H1 (cell line): Measurements from ENCODE around the gene NASP. TPM values are rescaled to one million over a fixed set of nuclear protein-coding genes. Genes with fewer than 3 reads are reported as not detected.

ENCODE experiments used
- CTCF ChIA-PET: fragments of 300-600 bp; sonication (Branson Sonifier 250); formaldehyde crosslinking; loops from one replicate; lab custom pipeline; 2021; ENCODE audit not compliant: partially characterized antibody; lab: Charles Lee
- POLR2A ChIA-PET: fragments of 300-600 bp; sonication (Branson Sonifier 250); formaldehyde crosslinking; loops from one replicate; lab custom pipeline; 2021; ENCODE audit warnings: inconsistent platforms; ENCODE audit not compliant: partially characterized antibody; lab: Charles Lee
- DNase-seq, 2 experiments: peaks; one replicate each; pipeline versions ENCODE4 v3.0.0 to v3.0.0-alpha.2; 2010 to 2022; ENCODE audit warnings: low spot score in 2 of 2, low read depth in 1 of 2, mixed read lengths in 1 of 2
- FAIRE-seq: peaks from 2 replicates; lab custom pipeline; 2011; peaks lifted over from hg19 to GRCh38; lab: Jason Lieb, UNC
- H2AFZ ChIP-seq: 2 replicates; pipeline ENCODE4 v1.8.1; 2012; ENCODE audit warnings: low read length, inconsistent platforms
- H2AK5ac ChIP-seq: 2 replicates; pipeline ENCODE4 v1.6.1; 2013; ENCODE audit warnings: low read depth, low read length
- H2BK120ac ChIP-seq: replicated peaks from 2 replicates; pipeline ENCODE3; 2013; ENCODE audit warnings: low read depth, low read length, inconsistent platforms
- H2BK12ac ChIP-seq: 2 replicates; pipeline ENCODE4 v1.6.1; 2013; ENCODE audit warnings: low read depth, low read length
- H2BK15ac ChIP-seq: 2 replicates; pipeline ENCODE4 v1.6.1; 2013; ENCODE audit warnings: low read length
- H2BK20ac ChIP-seq: 2 replicates; pipeline ENCODE4 v1.6.1; 2013; ENCODE audit warnings: low read length
- H2BK5ac ChIP-seq: 2 replicates; pipeline ENCODE4 v1.6.1; 2013; ENCODE audit warnings: low read depth, low read length
- H3K14ac ChIP-seq: 2 replicates; pipeline ENCODE4 v1.6.1; 2013; ENCODE audit warnings: inconsistent platforms; ENCODE audit not compliant: insufficient read length
- H3K18ac ChIP-seq: 2 replicates; pipeline ENCODE4 v1.6.1; 2013; ENCODE audit warnings: low read length; ENCODE audit errors: extremely low read depth
- H3K23ac ChIP-seq: 2 replicates; pipeline ENCODE4 v1.6.1; 2013; ENCODE audit warnings: inconsistent platforms; ENCODE audit not compliant: insufficient read length
- H3K23me2 ChIP-seq: 2 replicates; pipeline ENCODE4 v1.6.1; 2013; ENCODE audit warnings: low read depth, low read length
- H3K27ac ChIP-seq: 2 replicates; pipeline ENCODE4 v1.6.1; 2011; ENCODE audit warnings: low read depth, low read length, inconsistent platforms
- H3K27me3 ChIP-seq, 4 experiments: replicated peaks in 1 of 4; 1 replicate in 1 of 4; 2 replicates in 3 of 4; pipeline versions ENCODE4 v1.6.1 to v1.8.1; 2011 to 2013; ENCODE audit warnings: low read length in 3 of 4, mild to moderate bottlenecking in 3 of 4, inconsistent platforms in 2 of 4, mixed read lengths in 2 of 4, moderate library complexity in 1 of 4; ENCODE audit not compliant: control insufficient read depth in 3 of 4, insufficient read depth in 3 of 4; ENCODE audit errors: extremely low read depth in 1 of 4
- H3K36me3 ChIP-seq, 4 experiments: 2 replicates each; pipeline versions ENCODE4 v1.6.1 to v1.8.1; 2011 to 2013; ENCODE audit warnings: mild to moderate bottlenecking in 4 of 4, low read length in 3 of 4, moderate library complexity in 2 of 4, control low read depth in 1 of 4, inconsistent platforms in 1 of 4; ENCODE audit not compliant: insufficient read depth in 4 of 4, control insufficient read depth in 2 of 4
- H3K4ac ChIP-seq: replicated peaks from 2 replicates; pipeline ENCODE3; 2013; ENCODE audit warnings: low read length, low read depth, mixed read lengths, inconsistent platforms; ENCODE audit not compliant: insufficient read length
- H3K4me1 ChIP-seq, 4 experiments: replicated peaks in 1 of 4; 1 replicate in 1 of 4; 2 replicates in 3 of 4; pipeline versions ENCODE4 v1.6.1 to v1.8.1; 2011 to 2013; ENCODE audit warnings: low read length in 3 of 4, inconsistent platforms in 2 of 4, mixed read lengths in 1 of 4; ENCODE audit not compliant: insufficient read depth in 4 of 4, control insufficient read depth in 3 of 4
- H3K4me2 ChIP-seq, 2 experiments: 2 replicates each; pipeline versions ENCODE4 v1.6.1 to v1.8.1; 2011 to 2013; ENCODE audit warnings: low read depth in 2 of 2, low read length in 2 of 2, control low read depth in 1 of 2, inconsistent platforms in 1 of 2, mild to moderate bottlenecking in 1 of 2; ENCODE audit not compliant: insufficient read depth in 1 of 2
- H3K4me3 ChIP-seq, 4 experiments: fragments of 200-600, 300-600 bp in 1 of 4; sonication (generic), shearing (Covaris generic), sonication (Bioruptor Twin) in 1 of 4; 2 replicates each; pipeline versions ENCODE4 v1.5.1 to v1.8.1; 2011 to 2016; ENCODE audit warnings: low read length in 4 of 4, low read depth in 3 of 4, control low read depth in 2 of 4, inconsistent platforms in 2 of 4, mild to moderate bottlenecking in 2 of 4, mixed read lengths in 1 of 4, moderate library complexity in 1 of 4; ENCODE audit not compliant: insufficient read depth in 2 of 4; ENCODE audit errors: extremely low read depth in 1 of 4
- H3K56ac ChIP-seq: replicated peaks from 2 replicates; pipeline ENCODE3; 2013; ENCODE audit warnings: low read depth, mild to moderate bottlenecking, mixed read lengths, low read length, inconsistent platforms; ENCODE audit not compliant: insufficient read length
- H3K79me1 ChIP-seq: 2 replicates; pipeline ENCODE4 v1.6.1; 2013; ENCODE audit warnings: low read depth, low read length, control low read depth
- H3K79me2 ChIP-seq, 2 experiments: 2 replicates each; pipeline versions ENCODE4 v1.6.1 to v1.8.1; 2012 to 2013; ENCODE audit warnings: low read length in 2 of 2, mild to moderate bottlenecking in 2 of 2, inconsistent platforms in 1 of 2; ENCODE audit not compliant: insufficient read depth in 2 of 2, control insufficient read depth in 1 of 2
- H3K9ac ChIP-seq, 4 experiments: replicated peaks in 1 of 4; 1 replicate in 1 of 4; 2 replicates in 3 of 4; pipeline versions ENCODE4 v1.6.1 to v1.8.1; 2011 to 2013; ENCODE audit warnings: low read depth in 3 of 4, low read length in 3 of 4, control low read depth in 2 of 4, mild to moderate bottlenecking in 2 of 4, moderate library complexity in 2 of 4, inconsistent platforms in 1 of 4; ENCODE audit errors: extremely low read depth in 1 of 4
- H3K9me3 ChIP-seq, 2 experiments: 2 replicates each; pipeline versions ENCODE4 v1.6.1 to v1.8.1; 2012 to 2013; ENCODE audit warnings: mild to moderate bottlenecking in 2 of 2, moderate library complexity in 2 of 2, control low read depth in 1 of 2, inconsistent platforms in 1 of 2, low read depth in 1 of 2, low read length in 1 of 2, mixed read lengths in 1 of 2; ENCODE audit not compliant: insufficient read depth in 2 of 2
- H4K20me1 ChIP-seq, 2 experiments: replicated peaks in 1 of 2; 2 replicates each; pipeline versions ENCODE3 to v1.8.1; 2011 to 2013; ENCODE audit warnings: inconsistent platforms in 2 of 2, low read length in 2 of 2, mild to moderate bottlenecking in 1 of 2; ENCODE audit not compliant: insufficient read depth in 2 of 2, control insufficient read depth in 1 of 2
- H4K5ac ChIP-seq: 2 replicates; pipeline ENCODE4 v1.6.1; 2013; ENCODE audit warnings: low read length, low read depth, mixed read lengths, inconsistent platforms; ENCODE audit not compliant: insufficient read length
- H4K8ac ChIP-seq: 2 replicates; pipeline ENCODE4 v1.8.0; 2013; ENCODE audit warnings: mild to moderate bottlenecking, moderate library complexity, low read length, inconsistent platforms; ENCODE audit not compliant: insufficient read depth; ENCODE audit errors: extremely low read depth
- H4K91ac ChIP-seq: replicated peaks from 2 replicates; pipeline ENCODE3; 2013; ENCODE audit warnings: low read length, mixed read lengths, inconsistent platforms; ENCODE audit not compliant: insufficient read length
- BRCA1 ChIP-seq: IDR thresholded peaks from 2 replicates; pipeline ENCODE4 v1.6.1; 2012; ENCODE audit warnings: low read depth, low read length, improper control_type of control experiment
- EZH2 ChIP-seq: fragments of 200-600 bp; sonication (generic); IDR thresholded peaks from 2 replicates; pipeline ENCODE4 v1.7.1; 2012; ENCODE audit warnings: low read depth, mild to moderate bottlenecking, moderate library complexity, low read length, inconsistent platforms; ENCODE audit not compliant: severe bottlenecking
- GTF2F1 ChIP-seq: IDR thresholded peaks from 2 replicates; pipeline ENCODE4 v1.6.1; 2012; ENCODE audit warnings: low read depth, low read length, improper control_type of control experiment, borderline replicate concordance
- KDM1A ChIP-seq: fragments of 200-600, 300-600 bp; sonication (generic); IDR thresholded peaks from 2 replicates; pipeline ENCODE4 v1.7.1; 2016; ENCODE audit warnings: mild to moderate bottlenecking, low read length, borderline replicate concordance
- KDM5A ChIP-seq: fragments of 200-600 bp; IDR thresholded peaks from 2 replicates; pipeline ENCODE4 v1.7.1; 2012; ENCODE audit warnings: mild to moderate bottlenecking, low read length, inconsistent platforms, mixed read lengths
- PHF8 ChIP-seq: fragments of 200-600 bp; sonication (generic); conservative IDR thresholded peaks from 2 replicates; pipeline ENCODE4 v1.7.1; 2012; ENCODE audit warnings: low read depth, mild to moderate bottlenecking, inconsistent platforms, low read length, moderate library complexity
- POLR2A ChIP-seq, 2 experiments: IDR thresholded peaks; 1 replicate in 1 of 2; 2 replicates in 1 of 2; pipeline ENCODE4 v1.6.1; 2011; ENCODE audit warnings: low read depth in 2 of 2, low read length in 2 of 2, mild to moderate bottlenecking in 2 of 2; ENCODE audit errors: control extremely low read depth in 1 of 2
- SRF ChIP-seq: IDR thresholded peaks from 2 replicates; pipeline ENCODE4 v1.6.1; 2011; ENCODE audit warnings: mild to moderate bottlenecking, low read depth, low read length, moderate library complexity
- TAF7 ChIP-seq: optimal IDR thresholded peaks from 2 replicates; pipeline ENCODE3; 2011; ENCODE audit warnings: low read depth, mild to moderate bottlenecking, inconsistent platforms, low read length, moderate library complexity, borderline replicate concordance
- ZNF274 ChIP-seq: IDR thresholded peaks from 2 replicates; pipeline ENCODE4 v1.7.0; 2012; ENCODE audit warnings: low read length, borderline replicate concordance; ENCODE audit errors: extremely low read depth
- WGBS, 2 experiments: shearing (Covaris generic) in 1 of 2; methylation state at CpG; one replicate each; pipeline versions ENCODE4 v1.1.6 to v1.1.7; 2013 to 2015; ENCODE audit warnings: low lambda C conversion rate in 2 of 2, mixed read lengths in 2 of 2, inconsistent platforms in 1 of 2, low coverage in 1 of 2, missing lambda C conversion rate in 1 of 2; ENCODE audit not compliant: insufficient replicate concordance in 2 of 2, insufficient coverage in 1 of 2, insufficient read length in 1 of 2; ENCODE audit errors: extremely low coverage in 1 of 2, missing lambda C conversion rate in 1 of 2; 5-methylcytosine and 5-hydroxymethylcytosine counted together
- polyA plus RNA-seq, 7 experiments: library from polyadenylated mRNA; depleted of rRNA in 3 of 7; stranded (reverse) in 5 of 7; unstranded in 2 of 7; fragments of >200 nt in 5 of 7; fragments of 200-250 nt in 2 of 7; gene quantifications; 1 replicate in 5 of 7; 2 replicates in 1 of 7; 4 replicates in 1 of 7; pipeline versions ENCODE4 v1.2.1 to v1.2.3, GENCODE V29; 2011 to 2013; ENCODE audit warnings: missing spikeins in 2 of 7, mixed read lengths in 2 of 7
- total RNA-seq: library from RNA; stranded (reverse); fragmentation: NEBNext Ultra II Directional; extraction: Animal tissue kit (Norgen Biotek cat#: 25700); gene quantifications from 2 replicates; pipeline ENCODE4 v1.2.1, GENCODE V29; 2021
- TF ChIP-seq, protein P1 (sequence below), 3 experiments: IDR thresholded peaks; 1 replicate in 2 of 3; 2 replicates in 1 of 3; pipeline versions ENCODE4 v1.5.1 to v1.6.1; 2011; ENCODE audit warnings: low read length in 3 of 3, mild to moderate bottlenecking in 3 of 3, inconsistent platforms in 2 of 3, low read depth in 1 of 3, moderate library complexity in 1 of 3; ENCODE audit not compliant: insufficient read depth in 1 of 3; ENCODE audit errors: control extremely low read depth in 1 of 3

Gene NASP
- total and polyA plus RNA-seq, 2 of the 8 experiments (the other 6 are each of a cell fraction or from before 2014, with no cell fraction given) = 263 to 647 TPM

DNA sequence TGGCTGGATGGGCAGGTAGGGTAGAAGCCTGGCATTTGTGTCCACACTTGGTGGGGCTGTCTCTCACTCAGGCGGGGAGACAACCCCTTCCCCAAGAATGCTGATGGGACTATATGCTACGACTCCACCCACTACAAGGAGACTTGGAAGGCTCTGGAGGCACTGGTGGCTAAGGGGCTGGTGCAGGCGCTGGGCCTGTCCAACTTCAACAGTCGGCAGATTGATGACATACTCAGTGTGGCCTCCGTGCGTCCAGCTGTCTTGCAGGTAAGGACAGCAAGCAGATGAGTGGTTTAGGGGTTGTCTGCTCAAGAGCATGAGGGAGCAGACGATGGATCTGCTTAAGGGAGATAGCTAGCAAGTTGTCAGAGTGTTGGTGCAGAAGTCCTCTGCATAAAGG, 15.9 kb upstream of the NASP start:
- H3K36me3 ChIP-seq = peaks cover 29 to 63% (median 50%) of the 10 kb centered on the region in 4 experiments
- no peak for FAIRE-seq
- TF ChIP-seq PHF8 = no peak
- TF ChIP-seq ZNF274 = no peak
- TF ChIP-seq POLR2A (IDR thresholded peaks at IDR 0.05; ENCODE audit: control extremely low read depth in 1 of 2, low read depth in 2 of 2, low read length in 2 of 2) = no peak
- TF ChIP-seq TAF7 = no peak
- no peak for TF ChIP-seq KDM1A
- TF ChIP-seq SRF = no peak
- TF ChIP-seq KDM5A = no peak
- no peak for TF ChIP-seq GTF2F1
- TF ChIP-seq EZH2 = no peak
- TF ChIP-seq, protein P1, sequence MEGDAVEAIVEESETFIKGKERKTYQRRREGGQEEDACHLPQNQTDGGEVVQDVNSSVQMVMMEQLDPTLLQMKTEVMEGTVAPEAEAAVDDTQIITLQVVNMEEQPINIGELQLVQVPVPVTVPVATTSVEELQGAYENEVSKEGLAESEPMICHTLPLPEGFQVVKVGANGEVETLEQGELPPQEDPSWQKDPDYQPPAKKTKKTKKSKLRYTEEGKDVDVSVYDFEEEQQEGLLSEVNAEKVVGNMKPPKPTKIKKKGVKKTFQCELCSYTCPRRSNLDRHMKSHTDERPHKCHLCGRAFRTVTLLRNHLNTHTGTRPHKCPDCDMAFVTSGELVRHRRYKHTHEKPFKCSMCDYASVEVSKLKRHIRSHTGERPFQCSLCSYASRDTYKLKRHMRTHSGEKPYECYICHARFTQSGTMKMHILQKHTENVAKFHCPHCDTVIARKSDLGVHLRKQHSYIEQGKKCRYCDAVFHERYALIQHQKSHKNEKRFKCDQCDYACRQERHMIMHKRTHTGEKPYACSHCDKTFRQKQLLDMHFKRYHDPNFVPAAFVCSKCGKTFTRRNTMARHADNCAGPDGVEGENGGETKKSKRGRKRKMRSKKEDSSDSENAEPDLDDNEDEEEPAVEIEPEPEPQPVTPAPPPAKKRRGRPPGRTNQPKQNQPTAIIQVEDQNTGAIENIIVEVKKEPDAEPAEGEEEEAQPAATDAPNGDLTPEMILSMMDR (IDR thresholded peaks at IDR 0.05; ENCODE audit: control extremely low read depth in 1 of 3, insufficient read depth in 1 of 3, low read depth in 1 of 3, low read length in 3 of 3) = no peak
- TF ChIP-seq BRCA1 = no peak

More for the DNA sequence above, 15.9 kb upstream of the NASP start:
- no peak for DNase-seq
- Histone ChIP-seq H3K56ac (no peak overlapping the region), H3K23me2 (no peaks in the 10 kb centered on the region), H4K5ac (no peak overlapping the region), H2BK15ac (no peak overlapping the region), H3K14ac (no peak overlapping the region), H2BK120ac (no peak overlapping the region), H4K8ac (peak overlapping the region; percentile 22; the same call in 1 of the 2 replicates), H3K27ac (no peak overlapping the region), H3K79me2 (peaks cover 0 to 9% of the 10 kb centered on the region in 2 experiments; a peak in 1 of 4 replicates), H2BK5ac (no peak overlapping the region), H2AFZ (no peak overlapping the region), H3K4me3 (no peak overlapping the region), H4K91ac (no peak overlapping the region), H3K27me3 (no peaks in the 10 kb centered on the region), H3K18ac (no peak overlapping the region), H2BK12ac (no peak overlapping the region), H4K20me1 (peaks cover 8 to 16% of the 10 kb centered on the region in 2 experiments), H3K4me1 (peaks cover 0 to 2% (median under 1%) of the 10 kb centered on the region in 4 experiments; a peak in 4 of 7 replicates), H2AK5ac (no peak overlapping the region), H3K4me2 (no peak overlapping the region), H2BK20ac (no peak overlapping the region), H3K79me1 (0 out of 2 replicates have a peak, but pooled peaks cover 3% of the 10 kb centered on the region), H3K23ac (no peak overlapping the region), H3K4ac (no peak overlapping the region), H3K9ac (no peak overlapping the region), H3K9me3 (no peaks in the 10 kb centered on the region)
- ChIA-PET POLR2A (interaction anchor here (0.8 to 16.6 kb wide), 8 partner anchors 13 to 67 kb away, joined by 4 to 222 read pairs (median 81); partner anchors contain the start of genes AKR1A1, CCDC163, MMACHC and NASP), CTCF (interaction anchor here (0.8 to 10.7 kb wide), 15 partner anchors 9 to 554 kb away, joined by 3 to 133 read pairs (median 7); partner anchors contain the start of genes NASP and PRDX1)
- WGBS, 2 experiments = 93% methylated on average over 7 of the region's 7 CpGs; no CpG with 5 or more reads in 1 of the 2 experiments
